Endodermal cell (in vitro differentiated cells): Measurements from ENCODE around the gene AQP9. TPM values are rescaled to one million over a fixed set of nuclear protein-coding genes. Genes with fewer than 3 reads are reported as not detected.

ENCODE experiments used
- DNase-seq: peaks from one replicate; pipeline ENCODE4 v3.0.0-alpha.2; 2017
- H3K27ac ChIP-seq: 2 replicates; pipeline ENCODE4 v1.5.1; 2013; ENCODE audit warnings: mild to moderate bottlenecking, low read depth, low read length, moderate library complexity
- H3K27me3 ChIP-seq: 2 replicates; pipeline ENCODE4 v1.6.1; 2013; ENCODE audit warnings: mild to moderate bottlenecking, low read length, moderate library complexity; ENCODE audit not compliant: insufficient read depth, control insufficient read depth, poor library complexity, severe bottlenecking
- H3K36me3 ChIP-seq: 2 replicates; pipeline ENCODE4 v1.7.0; 2013; ENCODE audit warnings: mild to moderate bottlenecking, low read length, moderate library complexity; ENCODE audit not compliant: control insufficient read depth, insufficient read depth
- H3K4me1 ChIP-seq: one replicate; pipeline ENCODE4 v1.7.0; 2013; ENCODE audit warnings: low read length; ENCODE audit not compliant: control insufficient read depth, insufficient read depth
- H3K4me3 ChIP-seq: 2 replicates; pipeline ENCODE4 v1.5.1; 2013; ENCODE audit warnings: mild to moderate bottlenecking, low read length, moderate library complexity
- H3K9ac ChIP-seq: 2 replicates; pipeline ENCODE4 v1.6.1; 2013; ENCODE audit warnings: mild to moderate bottlenecking, low read length, moderate library complexity; ENCODE audit not compliant: poor library complexity, severe bottlenecking; ENCODE audit errors: extremely low read depth
- H3K9me3 ChIP-seq: 2 replicates; pipeline ENCODE4 v1.6.1; 2013; ENCODE audit warnings: mild to moderate bottlenecking, low read length, moderate library complexity; ENCODE audit not compliant: control insufficient read depth
- H3K27ac Mint-ChIP-seq: 2 replicates; pipeline ENCODE4 v1.8.0; 2020; ENCODE audit warnings: mixed read lengths
- H3K27me3 Mint-ChIP-seq: 2 replicates; pipeline ENCODE4 v1.8.0; 2021; ENCODE audit warnings: mild to moderate bottlenecking, mixed read lengths; ENCODE audit not compliant: insufficient read depth
- H3K36me3 Mint-ChIP-seq: 2 replicates; pipeline ENCODE4 v1.8.0; 2020; ENCODE audit warnings: low read depth, mixed read lengths
- H3K4me1 Mint-ChIP-seq: 2 replicates; pipeline ENCODE4 v1.8.0; 2020; ENCODE audit warnings: mixed read lengths
- H3K4me3 Mint-ChIP-seq: 2 replicates; pipeline ENCODE4 v1.8.0; 2020; ENCODE audit warnings: mild to moderate bottlenecking, moderate library complexity, mixed read lengths
- H3K9me3 Mint-ChIP-seq: 2 replicates; pipeline ENCODE4 v1.8.0; 2020; ENCODE audit warnings: mild to moderate bottlenecking, mixed read lengths
- CTCF ChIP-seq: fragments of 200-600 bp; sonication (generic); conservative IDR thresholded peaks from 2 replicates; pipeline ENCODE4 v1.5.0; 2021; ENCODE audit warnings: antibody characterized with exemption, mild to moderate bottlenecking
- WGBS, 2 experiments: methylation state at CpG; one replicate each; pipeline versions ENCODE4 v1.1.5 to v1.1.7; 2013; ENCODE audit warnings: missing lambda C conversion rate in 2 of 2, mixed read lengths in 1 of 2; ENCODE audit not compliant: insufficient coverage in 1 of 2, insufficient read length in 1 of 2; 5-methylcytosine and 5-hydroxymethylcytosine counted together
- total RNA-seq, 2 donors: library from RNA; stranded (reverse); fragmentation: NEBNext Ultra II Directional in 1 of 2; extraction: Animal tissue kit (Norgen Biotek cat#: 25700) in 1 of 2; gene quantifications; 2 replicates in 1 of 2; 3 replicates in 1 of 2; pipeline ENCODE4 v1.2.1, GENCODE V29; 2021

The AQP9 gene
- total RNA-seq, 2 donors from 2014 or later = not detected

GRCh38 chr15:58118272-58118671 is 19.9 kb upstream of the AQP9 start:
- TF ChIP-seq CTCF = no peak
- Mint-ChIP-seq H3K36me3 (no peaks in the 10 kb centered on the region), H3K4me1 (no peaks in the 10 kb centered on the region), H3K9me3 (no peaks in the 10 kb centered on the region), H3K27me3 (no peaks in the 10 kb centered on the region), H3K4me3 (no peak overlapping the region), H3K27ac (no peak overlapping the region)
- no peaks in the 10 kb centered on the region for H3K36me3 ChIP-seq
- no peak overlapping the region for H3K27ac ChIP-seq
- 88 to 89% methylated on average over 4 to 5 of the region's 5 CpGs for WGBS, 2 experiments
- no peaks in the 10 kb centered on the region for H3K9me3 ChIP-seq
- no peak for DNase-seq
- no peaks in the 10 kb centered on the region for H3K4me1 ChIP-seq
- no peak overlapping the region for H3K4me3 ChIP-seq
- no peak overlapping the region for H3K9ac ChIP-seq
- H3K27me3 ChIP-seq = no peaks in the 10 kb centered on the region

GRCh38 chr15:58119016-58119415 is 19.2 kb upstream of the AQP9 start:
- Mint-ChIP-seq H3K4me1 (no peaks in the 10 kb centered on the region), H3K36me3 (no peaks in the 10 kb centered on the region), H3K27ac (no peak overlapping the region), H3K9me3 (peaks cover 1% of the 10 kb centered on the region), H3K27me3 (no peaks in the 10 kb centered on the region), H3K4me3 (no peak overlapping the region)
- WGBS, 2 experiments = 100% methylated on average over 1 of the region's 1 CpG; no CpG with 5 or more reads in 1 of the 2 experiments
- Histone ChIP-seq H3K27me3 (no peaks in the 10 kb centered on the region), H3K4me3 (no peak overlapping the region), H3K36me3 (no peaks in the 10 kb centered on the region), H3K27ac (no peak overlapping the region), H3K9me3 (no peaks in the 10 kb centered on the region), H3K9ac (no peak overlapping the region), H3K4me1 (no peaks in the 10 kb centered on the region)
- no peak for DNase-seq
- TF ChIP-seq CTCF = no peak

GRCh38 chr15:58124585-58124984 is 13.6 kb upstream of the AQP9 start:
- no peaks in the 10 kb centered on the region for H3K36me3 Mint-ChIP-seq
- peaks cover 18% of the 10 kb centered on the region for H3K9me3 Mint-ChIP-seq
- Histone ChIP-seq H3K27ac (no peak overlapping the region), H3K36me3 (no peaks in the 10 kb centered on the region), H3K4me3 (no peak overlapping the region), H3K9me3 (peaks cover 9% of the 10 kb centered on the region), H3K9ac (no peak overlapping the region), H3K27me3 (no peaks in the 10 kb centered on the region), H3K4me1 (no peaks in the 10 kb centered on the region)
- 96 to 100% methylated on average over 1 of the region's 1 CpG for WGBS, 2 experiments
- no peak for TF ChIP-seq CTCF
- no peaks in the 10 kb centered on the region for H3K27me3 Mint-ChIP-seq
- H3K4me3 Mint-ChIP-seq = no peak overlapping the region
- H3K4me1 Mint-ChIP-seq = no peaks in the 10 kb centered on the region
- DNase-seq = no peak
- no peak overlapping the region for H3K27ac Mint-ChIP-seq
